HG03354 (cell line): ENCODE results near the gene ST3GAL2.
"Not testable (repeated sequence)": the region's sequence is repeated elsewhere in the genome, so short reads cannot be mapped to it uniquely, and the experiment has no call there.

Experiments
- ATAC-seq: cut with Tn5 transposase; IDR thresholded peaks from one replicate; pipeline ENCODE4 v1.9.1; 2021; ENCODE audit warnings: mild to moderate bottlenecking; ENCODE audit not compliant: unreplicated experiment, poor library complexity, severe bottlenecking

ST3GAL2 gene

GRCh38 chr16:70468776-70469525, 30.1 kb upstream of the ST3GAL2 start:
- ATAC-seq = no peak

DNA sequence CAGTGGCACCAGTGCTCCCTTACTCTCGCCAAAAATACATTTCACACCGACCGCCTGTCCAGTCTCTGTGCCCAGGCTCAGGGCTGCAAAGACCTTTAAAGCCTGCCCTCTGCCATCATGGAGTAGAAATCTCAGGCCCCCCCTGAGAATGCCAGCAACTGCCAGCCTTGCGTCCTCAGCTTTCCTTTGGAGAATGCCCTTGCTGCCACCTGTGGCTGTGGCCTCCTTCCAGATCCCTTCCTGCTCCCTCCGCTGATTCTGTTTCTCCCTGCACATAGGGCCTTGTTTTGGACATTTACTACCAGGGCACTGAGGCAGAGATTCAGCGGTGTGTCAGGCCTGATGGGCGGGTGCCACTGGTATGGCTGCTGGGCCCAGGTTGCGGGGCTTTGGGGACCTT, 28.7 kb upstream of the ST3GAL2 start:
- no peak for ATAC-seq

DNA sequence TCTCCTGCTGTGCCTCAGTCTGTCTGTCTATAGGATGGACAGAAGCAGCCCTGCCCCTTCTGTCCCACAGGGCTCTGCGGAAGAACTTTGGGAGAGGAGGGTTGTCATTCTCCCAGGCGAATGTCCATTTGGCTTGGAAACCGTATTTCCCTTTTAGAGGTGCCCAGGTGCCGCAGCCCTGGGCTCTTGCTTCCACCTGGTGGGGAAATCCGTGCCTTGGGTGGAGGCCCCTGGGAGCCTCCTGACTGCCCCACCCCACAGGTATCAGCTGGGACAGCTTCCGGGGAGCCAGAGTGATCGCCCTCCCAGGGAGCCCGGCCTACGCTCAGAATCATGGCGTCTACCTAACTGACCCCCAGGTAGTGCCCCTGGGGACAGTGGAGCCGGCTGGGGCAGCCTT, 28.2 kb upstream of the ST3GAL2 start:
- no peak for ATAC-seq

GRCh38 chr16:70466805-70467076, 27.8 kb upstream of the ST3GAL2 start:
- ATAC-seq = no peak

GRCh38 chr16:70465999-70466804, 27.3 kb upstream of the ST3GAL2 start:
- no peak for ATAC-seq

GRCh38 chr16:70463235-70463634, 24.3 kb upstream of the ST3GAL2 start:
- ATAC-seq = no peak

DNA sequence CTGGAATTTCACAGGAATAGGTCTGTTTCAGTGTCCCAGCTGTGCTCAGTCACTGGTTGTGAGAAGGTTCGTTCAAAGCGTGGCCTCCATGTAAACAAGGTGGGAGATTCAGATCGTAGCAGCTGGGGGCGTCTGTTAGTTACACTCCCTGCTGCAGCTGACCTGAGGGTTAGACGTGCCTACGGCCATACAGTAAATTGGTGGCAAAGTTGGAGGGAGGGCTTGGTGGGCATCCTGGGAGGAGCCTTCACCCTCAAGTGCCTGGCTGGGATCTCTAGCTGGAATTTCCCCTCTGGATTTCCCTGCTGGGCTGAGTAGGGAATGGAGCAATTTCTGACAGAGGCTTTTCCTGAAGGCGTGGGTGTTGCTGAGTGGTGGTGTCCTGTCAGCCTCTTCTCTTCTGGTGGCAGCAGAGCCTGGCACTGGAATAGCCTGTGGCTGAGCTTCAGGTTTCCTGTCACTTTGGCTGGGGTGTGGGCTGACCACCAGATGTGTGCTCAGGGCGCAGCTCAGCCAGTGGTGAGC, 21.9 kb upstream of the ST3GAL2 start:
- no peak for ATAC-seq

GRCh38 chr16:70457446-70458166, 18.7 kb upstream of the ST3GAL2 start:
- no peak for ATAC-seq

DNA sequence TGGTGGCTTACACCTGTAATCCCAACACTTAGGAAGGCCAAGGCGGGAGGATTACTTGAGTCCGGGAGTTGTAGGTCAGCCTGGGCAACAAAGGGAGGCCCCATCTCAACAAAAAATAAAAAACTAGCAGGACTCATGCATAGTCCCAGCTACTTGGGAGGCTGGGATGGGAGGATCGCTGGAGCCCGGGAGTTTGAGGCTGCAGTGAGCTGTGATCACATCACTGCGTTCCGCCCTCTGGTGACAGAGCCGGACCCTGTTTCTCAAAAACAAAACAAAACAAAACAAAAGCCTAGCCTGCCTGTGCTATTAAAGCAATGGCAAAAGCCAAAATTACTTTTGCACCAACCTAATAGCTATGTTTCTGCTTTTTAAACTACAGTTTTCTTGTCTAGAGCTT, 17.0 kb upstream of the ST3GAL2 start:
- ATAC-seq = no peak

DNA sequence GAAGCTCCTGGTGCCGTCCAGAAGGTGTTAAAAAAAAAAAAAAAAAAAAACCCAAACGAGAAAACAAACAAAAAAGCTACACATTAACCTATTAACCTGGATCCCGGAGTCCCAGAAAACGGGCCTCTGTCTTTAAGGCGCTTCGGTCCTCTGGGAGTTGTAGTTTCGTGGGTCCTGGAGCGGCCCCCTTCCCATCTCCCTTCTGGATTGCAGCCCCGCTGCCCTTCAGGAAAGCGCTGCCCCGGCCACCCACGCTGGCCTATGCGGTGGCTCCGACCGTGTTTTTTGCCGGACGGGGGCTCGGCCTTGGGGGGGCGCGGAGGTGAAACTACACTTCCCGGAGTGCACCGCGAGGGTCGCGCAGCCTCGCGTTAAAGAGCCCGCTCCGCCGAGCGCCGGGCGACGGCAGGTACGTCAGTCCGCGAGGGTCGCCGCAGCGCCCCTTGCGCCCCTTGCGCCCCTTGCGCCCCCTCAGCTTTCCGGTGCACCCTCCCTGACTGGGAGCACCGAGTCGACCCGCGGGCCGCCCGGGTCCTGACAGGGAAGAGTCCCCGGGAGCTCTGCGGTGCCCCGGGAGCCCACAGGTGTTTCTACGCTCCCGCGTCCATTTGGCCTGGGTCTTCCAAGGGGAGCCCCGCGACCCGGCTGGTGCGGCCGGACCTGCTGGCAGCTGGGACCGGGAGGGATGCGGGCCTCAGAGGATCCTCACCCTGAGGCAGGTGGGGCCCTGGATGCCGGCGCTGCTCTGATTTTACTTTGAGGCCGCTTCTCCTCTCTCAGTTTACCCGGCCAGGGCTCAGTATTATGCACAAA, 15.5 kb upstream of the ST3GAL2 start, which contains the start of gene FCSK:
TSS of gene FCSK (plus strand) at position 374 of the 813 bp plus-strand sequence. CDS start 8,596 bp downstream, outside the sequence.
- ATAC-seq = peak; percentile 81

- no peak for ATAC-seq
These were observed 15.0 kb upstream of the ST3GAL2 start for GRCh38 chr16:70453892-70454221.

DNA sequence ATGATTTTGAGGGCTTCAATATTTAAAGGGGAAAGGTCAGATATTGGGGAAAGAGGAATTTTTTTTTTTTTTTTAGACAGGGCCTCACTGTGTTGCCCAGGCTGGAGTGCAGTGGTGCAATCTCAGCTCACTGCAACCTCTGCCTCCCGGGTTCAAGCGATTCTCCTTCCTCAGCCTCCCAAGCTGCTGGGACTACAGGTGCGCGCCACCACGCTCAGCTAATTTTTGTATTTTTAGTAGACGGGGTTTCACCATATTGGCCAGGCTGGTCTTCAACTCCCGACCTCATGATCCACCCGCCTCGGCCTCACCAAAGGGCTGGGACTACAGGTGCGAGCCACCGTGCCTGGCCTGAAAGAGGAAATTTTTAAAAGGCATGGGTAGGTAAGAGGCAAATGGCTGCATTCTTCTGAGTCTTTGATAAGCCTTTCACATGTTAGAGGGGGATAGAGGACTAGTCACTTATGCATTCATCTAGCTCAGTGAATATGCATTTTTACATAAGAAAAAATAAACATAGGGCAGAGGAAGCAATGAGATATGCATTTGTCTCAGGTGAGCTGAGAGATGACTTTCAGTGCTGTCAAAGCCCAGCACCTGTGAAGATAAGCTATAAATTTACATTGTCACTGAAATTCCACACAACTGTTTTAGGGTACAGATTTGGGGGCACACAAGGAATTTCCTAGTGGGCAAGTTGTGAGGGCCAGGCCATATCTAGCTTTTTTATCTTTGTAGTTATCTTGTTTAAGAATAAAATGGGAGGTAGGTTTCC, 14.4 kb upstream of the ST3GAL2 start:
- no peak for ATAC-seq

GRCh38 chr16:70451004-70451340, 12.1 kb upstream of the ST3GAL2 start:
- not testable (repeated sequence) for ATAC-seq

GRCh38 chr16:70450142-70451003, 11.5 kb upstream of the ST3GAL2 start:
- not testable (repeated sequence) for ATAC-seq

GRCh38 chr16:70448075-70448474, 9.2 kb upstream of the ST3GAL2 start:
- ATAC-seq = no peak

GRCh38 chr16:70444249-70445063, 5.6 kb upstream of the ST3GAL2 start:
- no peak for ATAC-seq

DNA sequence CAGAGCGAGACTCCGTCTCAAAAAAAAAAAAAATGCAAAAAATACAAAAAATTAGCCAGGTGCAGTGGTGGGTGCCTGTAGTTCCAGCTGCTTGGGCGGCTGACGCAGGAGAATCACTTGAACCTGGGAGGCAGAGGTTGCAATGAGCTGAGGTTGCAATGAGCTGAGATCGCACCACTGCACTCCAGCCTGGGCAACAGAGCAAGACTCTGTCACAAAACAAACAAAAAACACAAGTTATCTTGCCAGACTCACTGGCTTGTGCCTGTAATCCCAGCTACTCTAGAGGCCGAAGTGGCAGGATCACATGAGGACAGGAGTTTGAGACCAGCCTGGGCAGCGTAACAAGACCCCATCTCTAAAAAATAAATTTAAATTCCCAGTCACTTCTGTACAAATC, 3.4 kb upstream of the ST3GAL2 start:
- no peak for ATAC-seq
